ENCODE measurements around the gene SLC18A2.

Gene SLC18A2

DNA sequence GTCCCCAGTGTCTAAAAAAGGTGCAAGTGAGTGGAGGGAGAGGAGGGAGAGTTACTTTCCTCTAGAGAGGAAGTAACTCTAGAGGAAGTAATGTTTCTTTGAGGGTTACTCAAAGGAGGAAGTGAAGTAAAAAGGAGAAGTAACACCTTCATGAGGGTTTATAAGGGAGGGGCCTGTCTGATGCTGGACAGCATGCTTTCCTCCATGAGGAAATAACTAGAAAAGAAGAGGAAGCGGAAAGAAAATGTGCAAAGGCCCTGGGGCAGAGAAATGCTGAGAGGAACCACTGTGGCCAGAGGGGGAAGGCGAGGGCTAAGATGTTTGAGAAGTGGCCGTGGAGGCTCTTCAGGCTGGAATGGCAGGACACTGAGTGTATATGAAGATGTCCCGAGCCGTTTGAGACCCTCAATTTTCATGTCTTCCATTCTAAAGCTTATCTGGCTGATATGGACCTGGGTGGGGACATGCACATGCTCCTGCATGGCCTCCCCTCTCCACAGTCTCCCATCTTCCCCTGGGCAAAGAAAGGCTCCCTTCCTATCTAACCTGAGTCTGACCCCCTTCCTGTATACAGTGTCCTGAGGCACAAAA lies 3.4 kb upstream of the SLC18A2 start:
- FAIRE-seq: no peak

GRCh38 chr10:117239051-117239450 lies 1.9 kb upstream of the SLC18A2 start:
- no peak for FAIRE-seq
- no peak for DNase-seq (ENCODE audit: insufficient read length, low spot score)
- TF ChIP-seq PAX5 (IDR thresholded peaks at IDR 0.05; ENCODE audit: insufficient read depth, low read length, severe bottlenecking): no peak
- TF ChIP-seq POLR2A (IDR thresholded peaks at IDR 0.05; ENCODE audit: low read depth, low read length): no peak
- no peak for TF ChIP-seq TAF1 (IDR thresholded peaks at IDR 0.05; ENCODE audit: low read depth, low read length)
- TF ChIP-seq SPI1 (IDR thresholded peaks at IDR 0.05; ENCODE audit: low read depth, low read length): no peak
- TF ChIP-seq POU2F2 (IDR thresholded peaks at IDR 0.05; ENCODE audit: low read depth, low read length): no peak
- TF ChIP-seq POLR2AphosphoS5 (IDR thresholded peaks at IDR 0.05; ENCODE audit: low read depth, low read length): no peak

More for the DNA sequence above, 3.4 kb upstream of the SLC18A2 start:
- TF ChIP-seq POLR2A (IDR thresholded peaks at IDR 0.05; ENCODE audit: low read depth, low read length): no peak
- TF ChIP-seq SPI1 (IDR thresholded peaks at IDR 0.05; ENCODE audit: low read depth, low read length): peak; percentile 53
- no peak for TF ChIP-seq POU2F2 (IDR thresholded peaks at IDR 0.05; ENCODE audit: low read depth, low read length)
- TF ChIP-seq TAF1 (IDR thresholded peaks at IDR 0.05; ENCODE audit: low read depth, low read length): no peak
- no peak for TF ChIP-seq POLR2AphosphoS5 (IDR thresholded peaks at IDR 0.05; ENCODE audit: low read depth, low read length)
- TF ChIP-seq PAX5 (IDR thresholded peaks at IDR 0.05; ENCODE audit: insufficient read depth, low read length, severe bottlenecking): no peak
- no peak for DNase-seq (ENCODE audit: insufficient read length, low spot score)

DNA sequence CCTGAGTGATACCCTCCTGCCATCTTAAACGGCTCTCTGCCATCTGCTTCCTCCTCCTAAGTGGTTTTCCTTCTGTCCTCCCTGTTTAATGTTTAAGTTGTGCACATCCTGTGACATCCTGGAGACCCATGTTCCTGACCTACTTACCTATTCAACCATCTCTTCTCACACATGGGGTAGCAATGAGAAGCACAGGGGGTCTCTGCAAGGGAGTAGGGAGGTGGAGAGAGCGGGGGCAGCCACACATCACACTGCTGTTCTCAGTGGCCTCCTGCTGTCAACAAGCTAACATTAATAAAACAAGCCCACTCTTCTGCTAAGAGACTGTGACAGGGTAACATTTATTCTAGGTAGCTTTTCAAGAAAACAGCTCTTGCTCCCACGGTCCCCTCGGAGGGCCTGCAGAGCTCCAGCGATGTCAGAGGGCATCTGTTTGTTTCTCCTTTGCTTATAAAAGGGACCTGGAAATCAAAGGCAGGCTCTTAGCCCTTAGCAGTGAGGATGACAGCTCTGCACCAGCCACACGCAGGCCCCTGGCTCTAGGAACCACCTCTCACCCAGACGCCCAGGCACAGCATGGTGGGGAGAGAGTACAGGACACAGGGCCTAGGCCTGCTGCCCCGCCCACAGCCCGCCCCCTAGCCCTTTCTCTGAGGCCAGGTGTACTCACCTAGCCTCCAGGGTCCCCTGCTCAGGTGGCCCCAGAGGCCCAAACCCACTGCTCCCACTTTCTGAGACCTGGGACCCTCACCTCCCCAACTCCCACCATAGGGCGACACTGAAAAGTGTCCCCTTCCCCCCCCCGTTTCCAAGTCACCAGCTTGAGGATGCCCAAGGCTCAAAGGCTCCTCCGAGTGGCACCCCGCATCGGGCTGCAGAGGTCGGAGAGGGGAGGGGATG lies 943 bp upstream of the SLC18A2 start:
- no peak for TF ChIP-seq POLR2A (IDR thresholded peaks at IDR 0.05; ENCODE audit: low read depth, low read length)
- TF ChIP-seq POU2F2 (IDR thresholded peaks at IDR 0.05; ENCODE audit: low read depth, low read length): no peak
- no peak for TF ChIP-seq PAX5 (IDR thresholded peaks at IDR 0.05; ENCODE audit: insufficient read depth, low read length, severe bottlenecking)
- no peak for TF ChIP-seq SPI1 (IDR thresholded peaks at IDR 0.05; ENCODE audit: low read depth, low read length)
- no peak for TF ChIP-seq POLR2AphosphoS5 (IDR thresholded peaks at IDR 0.05; ENCODE audit: low read depth, low read length)
- no peak for TF ChIP-seq TAF1 (IDR thresholded peaks at IDR 0.05; ENCODE audit: low read depth, low read length)
- no peak for FAIRE-seq

GRCh38 chr10:117241541-117242462 lies 888 bp downstream of the SLC18A2 start:
- TF ChIP-seq POLR2A (IDR thresholded peaks at IDR 0.05; ENCODE audit: low read depth, low read length) (no peak), PAX5 (IDR thresholded peaks at IDR 0.05; ENCODE audit: insufficient read depth, low read length, severe bottlenecking) (no peak), POLR2AphosphoS5 (IDR thresholded peaks at IDR 0.05; ENCODE audit: low read depth, low read length) (no peak), SPI1 (IDR thresholded peaks at IDR 0.05; ENCODE audit: low read depth, low read length) (no peak), POU2F2 (IDR thresholded peaks at IDR 0.05; ENCODE audit: low read depth, low read length) (no peak), TAF1 (IDR thresholded peaks at IDR 0.05; ENCODE audit: low read depth, low read length) (no peak)
- no peak for FAIRE-seq
- DNase-seq (ENCODE audit: insufficient read length, low spot score): peak; percentile 40

More for the DNA sequence above, 943 bp upstream of the SLC18A2 start:
- no peak for DNase-seq (ENCODE audit: insufficient read length, low spot score)

DNA sequence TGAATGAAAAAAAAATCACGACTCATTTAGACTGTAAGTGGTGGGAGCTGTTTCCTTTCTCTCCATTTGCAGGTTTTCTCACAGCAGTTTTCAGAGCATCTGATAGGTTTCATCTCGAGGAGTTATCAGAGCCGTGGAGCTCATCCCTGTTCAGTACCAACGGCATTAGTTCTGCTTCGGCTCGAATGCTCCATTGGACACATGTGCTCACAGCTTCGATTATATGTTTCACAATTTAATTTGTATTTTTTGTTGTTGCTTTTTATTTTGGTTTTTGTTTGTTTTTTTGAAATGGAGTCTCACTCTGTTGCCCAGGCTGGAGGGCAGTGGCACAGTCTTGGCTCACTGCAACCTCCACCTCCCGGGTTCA lies 1.5 kb downstream of the SLC18A2 start:
- TF ChIP-seq SPI1 (IDR thresholded peaks at IDR 0.05; ENCODE audit: low read depth, low read length) (no peak), PAX5 (IDR thresholded peaks at IDR 0.05; ENCODE audit: insufficient read depth, low read length, severe bottlenecking) (no peak), POLR2A (IDR thresholded peaks at IDR 0.05; ENCODE audit: low read depth, low read length) (no peak), POLR2AphosphoS5 (IDR thresholded peaks at IDR 0.05; ENCODE audit: low read depth, low read length) (no peak), POU2F2 (IDR thresholded peaks at IDR 0.05; ENCODE audit: low read depth, low read length) (no peak), TAF1 (IDR thresholded peaks at IDR 0.05; ENCODE audit: low read depth, low read length) (no peak)
- DNase-seq (ENCODE audit: insufficient read length, low spot score) (no peak), FAIRE-seq (no peak)

- FAIRE-seq: no peak
- TF ChIP-seq PAX5 (IDR thresholded peaks at IDR 0.05; ENCODE audit: insufficient read depth, low read length, severe bottlenecking): no peak
- TF ChIP-seq POLR2A (IDR thresholded peaks at IDR 0.05; ENCODE audit: low read depth, low read length): no peak
- TF ChIP-seq TAF1 (IDR thresholded peaks at IDR 0.05; ENCODE audit: low read depth, low read length): no peak
- no peak for TF ChIP-seq SPI1 (IDR thresholded peaks at IDR 0.05; ENCODE audit: low read depth, low read length)
- no peak for TF ChIP-seq POLR2AphosphoS5 (IDR thresholded peaks at IDR 0.05; ENCODE audit: low read depth, low read length)
- no peak for TF ChIP-seq POU2F2 (IDR thresholded peaks at IDR 0.05; ENCODE audit: low read depth, low read length)
- DNase-seq (ENCODE audit: insufficient read length, low spot score): no peak
These were observed 6.2 kb downstream of the SLC18A2 start for GRCh38 chr10:117246997-117247671.

- FAIRE-seq: no peak
- DNase-seq (ENCODE audit: insufficient read length, low spot score): no peak
- TF ChIP-seq TAF1 (IDR thresholded peaks at IDR 0.05; ENCODE audit: low read depth, low read length) (no peak), PAX5 (IDR thresholded peaks at IDR 0.05; ENCODE audit: insufficient read depth, low read length, severe bottlenecking) (no peak), POLR2AphosphoS5 (IDR thresholded peaks at IDR 0.05; ENCODE audit: low read depth, low read length) (no peak), POU2F2 (IDR thresholded peaks at IDR 0.05; ENCODE audit: low read depth, low read length) (no peak), POLR2A (IDR thresholded peaks at IDR 0.05; ENCODE audit: low read depth, low read length) (no peak), SPI1 (IDR thresholded peaks at IDR 0.05; ENCODE audit: low read depth, low read length) (no peak)
These were observed 8.0 kb downstream of the SLC18A2 start for GRCh38 chr10:117248750-117249465.

All from GM12891 (cell line).